GM10266 (cell line): ENCODE results near the gene CCDC187.

Experiments
- DNase-seq: peaks from one replicate; pipeline ENCODE4 v3.0.0; 2012; ENCODE audit errors: extremely low spot score
- TF ChIP-seq, protein P1 (sequence below): IDR thresholded peaks from 2 replicates; pipeline ENCODE4 v1.5.1; 2012; ENCODE audit warnings: mild to moderate bottlenecking, low read depth; ENCODE audit not compliant: control insufficient read depth, insufficient read depth; ENCODE audit errors: missing control alignments

CCDC187 gene

DNA sequence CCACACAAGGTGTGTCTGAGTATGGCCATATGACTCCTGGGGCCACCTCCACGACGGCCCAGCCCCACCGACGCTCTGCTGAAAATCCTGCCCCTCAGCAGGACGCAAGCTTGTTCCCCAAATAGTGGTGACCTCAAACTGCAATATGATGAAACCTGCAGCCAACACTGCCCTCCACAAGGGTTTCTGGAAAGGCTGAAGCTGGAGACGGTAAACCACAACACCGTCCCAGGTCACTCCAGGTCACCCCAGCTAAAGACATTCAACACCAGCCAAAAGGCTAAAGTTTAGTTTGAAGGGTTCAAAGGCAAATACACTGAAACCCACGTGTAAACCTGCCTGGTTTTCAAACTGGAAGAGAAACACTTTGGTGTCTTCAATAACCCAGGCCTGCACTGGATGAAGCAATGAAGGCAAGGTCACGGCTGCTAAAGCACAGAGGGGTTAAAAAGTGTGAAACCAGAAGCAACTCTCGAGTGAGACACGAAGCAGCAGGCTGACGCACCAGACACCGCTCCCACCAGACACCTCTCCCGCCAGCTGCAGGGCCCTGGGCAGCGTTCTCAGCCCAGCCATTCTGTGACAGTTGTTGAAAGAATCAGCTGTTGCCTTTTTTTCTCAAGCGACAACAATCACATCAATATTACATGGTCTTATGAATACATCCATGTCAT is 97.2 kb downstream of the CCDC187 start:
- TF ChIP-seq, protein P1, sequence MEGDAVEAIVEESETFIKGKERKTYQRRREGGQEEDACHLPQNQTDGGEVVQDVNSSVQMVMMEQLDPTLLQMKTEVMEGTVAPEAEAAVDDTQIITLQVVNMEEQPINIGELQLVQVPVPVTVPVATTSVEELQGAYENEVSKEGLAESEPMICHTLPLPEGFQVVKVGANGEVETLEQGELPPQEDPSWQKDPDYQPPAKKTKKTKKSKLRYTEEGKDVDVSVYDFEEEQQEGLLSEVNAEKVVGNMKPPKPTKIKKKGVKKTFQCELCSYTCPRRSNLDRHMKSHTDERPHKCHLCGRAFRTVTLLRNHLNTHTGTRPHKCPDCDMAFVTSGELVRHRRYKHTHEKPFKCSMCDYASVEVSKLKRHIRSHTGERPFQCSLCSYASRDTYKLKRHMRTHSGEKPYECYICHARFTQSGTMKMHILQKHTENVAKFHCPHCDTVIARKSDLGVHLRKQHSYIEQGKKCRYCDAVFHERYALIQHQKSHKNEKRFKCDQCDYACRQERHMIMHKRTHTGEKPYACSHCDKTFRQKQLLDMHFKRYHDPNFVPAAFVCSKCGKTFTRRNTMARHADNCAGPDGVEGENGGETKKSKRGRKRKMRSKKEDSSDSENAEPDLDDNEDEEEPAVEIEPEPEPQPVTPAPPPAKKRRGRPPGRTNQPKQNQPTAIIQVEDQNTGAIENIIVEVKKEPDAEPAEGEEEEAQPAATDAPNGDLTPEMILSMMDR: no peak
- no peak for DNase-seq

DNA sequence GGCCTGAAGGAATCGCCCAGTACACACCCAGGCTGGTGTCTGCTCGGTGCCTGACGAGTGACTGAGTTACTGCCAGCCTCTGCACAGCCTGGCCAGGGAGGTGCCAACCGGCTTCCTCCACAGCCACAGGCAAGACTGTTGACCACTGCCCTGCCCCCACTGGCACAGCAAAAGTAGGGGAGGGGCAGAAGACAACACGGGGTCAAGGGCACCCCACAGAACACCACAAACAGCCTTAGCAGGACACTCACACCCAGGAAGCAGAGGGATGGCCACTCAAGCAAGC is 98.2 kb downstream of the CCDC187 start:
- TF ChIP-seq, protein P1: no peak
- no peak for DNase-seq

DNA sequence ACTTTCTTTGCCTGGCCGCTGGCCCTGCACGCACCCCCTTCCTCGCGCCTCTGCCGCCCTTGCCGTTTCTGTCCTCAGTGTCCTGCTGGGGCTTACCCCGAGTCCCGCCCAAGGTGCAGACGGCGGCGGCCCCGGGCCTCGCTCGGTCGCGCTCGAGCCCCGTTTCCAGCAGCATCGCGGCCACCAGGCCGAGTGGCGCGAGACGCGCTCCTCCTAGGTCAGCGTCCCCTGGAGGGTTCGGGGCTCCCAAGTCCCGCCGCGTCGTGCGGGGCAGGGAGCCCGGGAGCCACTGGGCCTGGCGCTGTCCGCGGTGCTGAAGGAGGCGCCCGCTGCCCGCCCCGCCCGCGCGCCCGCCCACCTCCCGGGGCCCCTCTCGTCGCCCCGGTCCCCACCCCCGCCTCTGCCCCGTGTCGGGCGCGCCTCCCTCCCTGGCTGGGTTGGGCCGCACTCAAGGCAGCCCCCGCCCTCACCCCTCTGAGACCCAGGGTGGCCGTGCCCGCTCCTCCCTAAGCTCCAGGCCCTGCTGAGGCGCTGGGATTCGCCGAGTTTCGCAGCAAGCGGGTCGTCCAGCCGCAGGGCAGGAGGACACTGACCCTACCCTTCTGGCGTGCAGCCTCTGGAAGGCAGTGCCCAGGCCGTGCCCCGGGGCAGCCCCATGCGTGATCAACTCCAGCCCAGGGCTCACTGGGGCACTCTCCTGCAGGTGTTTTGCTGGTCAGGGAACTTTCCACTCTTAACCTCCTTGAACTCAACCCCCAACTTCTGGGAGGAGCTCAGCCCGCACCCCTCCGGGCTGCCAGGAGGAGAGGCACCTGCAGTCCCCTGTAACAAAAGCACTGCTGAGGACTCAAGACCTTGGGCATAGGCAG is 98.8 kb downstream of the CCDC187 start, which contains the start of gene LHX3:
Gene LHX3, minus strand, starts transcription at position 291 of the 869 bp plus-strand sequence. Its CDS starts 116 bp downstream, at position 175.
- DNase-seq: peak; percentile 85
- TF ChIP-seq, protein P1: no peak

DNA sequence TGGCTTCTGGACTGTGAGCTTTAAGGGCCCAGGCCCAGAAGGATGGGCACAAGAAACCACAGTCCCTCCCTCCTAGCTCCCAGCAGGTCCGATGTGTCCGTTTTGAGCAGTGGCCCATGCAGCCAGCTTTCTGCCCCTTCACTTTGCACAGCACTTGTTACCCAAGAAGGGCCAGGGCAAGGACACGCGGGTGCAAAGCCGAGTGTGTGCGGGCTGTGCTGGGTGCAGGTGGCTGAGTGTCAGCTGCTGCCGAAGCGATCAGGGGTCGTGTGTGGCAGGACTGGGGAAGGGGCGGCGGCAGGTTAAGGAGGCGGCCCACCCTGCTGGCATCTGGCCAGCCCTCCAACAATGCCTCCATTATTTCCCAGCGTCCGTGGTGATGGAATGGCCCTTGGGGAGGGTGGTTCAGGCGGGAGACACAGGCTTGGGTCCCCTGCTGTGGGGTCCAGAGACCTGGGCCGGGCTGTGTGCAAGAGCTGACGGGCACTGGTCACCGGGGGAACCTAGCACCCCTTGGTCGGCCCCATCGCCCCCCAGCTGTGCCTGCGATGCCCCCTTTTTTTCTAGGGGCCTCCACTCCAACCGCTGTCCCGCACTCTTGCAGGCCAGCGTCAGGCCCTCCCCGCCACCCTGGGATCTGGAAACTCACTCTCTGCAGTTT is 99.6 kb downstream of the CCDC187 start:
- TF ChIP-seq, protein P1: no peak
- DNase-seq: no peak

DNA sequence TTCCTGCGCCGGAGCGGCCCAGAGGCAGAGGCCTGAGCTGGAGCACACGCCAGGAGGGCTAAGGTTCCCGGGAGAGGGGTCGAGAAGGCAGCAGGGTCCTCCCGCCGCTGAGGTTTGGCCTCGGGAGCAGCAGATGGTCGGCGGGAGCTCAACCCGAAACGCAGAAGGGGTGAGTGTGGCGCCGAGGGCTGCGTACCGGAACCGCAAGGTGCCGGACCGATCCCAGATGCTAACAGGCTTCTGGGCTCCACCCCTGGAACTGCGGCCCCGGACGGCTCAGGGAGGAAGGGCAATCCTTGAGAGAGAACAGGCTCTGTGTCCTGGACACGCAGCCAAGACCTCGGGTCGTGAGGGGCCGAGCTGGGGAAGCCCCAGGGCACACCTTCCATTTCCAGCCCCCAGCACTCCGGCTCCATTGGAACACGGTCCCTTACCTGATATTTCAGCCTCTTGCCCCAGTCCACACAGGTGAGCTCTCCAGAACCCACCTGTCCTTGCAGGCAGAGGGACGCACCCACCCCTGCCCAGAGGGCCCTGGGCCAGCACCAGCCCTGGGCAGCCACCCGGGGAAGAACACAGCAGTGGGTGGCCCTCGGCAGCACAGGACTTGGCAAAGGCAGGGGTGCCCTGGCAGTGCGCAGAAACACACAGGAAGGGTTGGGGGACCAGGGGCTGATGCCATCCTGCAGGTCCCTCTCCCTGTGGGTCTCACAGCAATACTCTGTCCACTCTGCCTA is 100.3 kb downstream of the CCDC187 start:
- TF ChIP-seq, protein P1: no peak

DNA sequence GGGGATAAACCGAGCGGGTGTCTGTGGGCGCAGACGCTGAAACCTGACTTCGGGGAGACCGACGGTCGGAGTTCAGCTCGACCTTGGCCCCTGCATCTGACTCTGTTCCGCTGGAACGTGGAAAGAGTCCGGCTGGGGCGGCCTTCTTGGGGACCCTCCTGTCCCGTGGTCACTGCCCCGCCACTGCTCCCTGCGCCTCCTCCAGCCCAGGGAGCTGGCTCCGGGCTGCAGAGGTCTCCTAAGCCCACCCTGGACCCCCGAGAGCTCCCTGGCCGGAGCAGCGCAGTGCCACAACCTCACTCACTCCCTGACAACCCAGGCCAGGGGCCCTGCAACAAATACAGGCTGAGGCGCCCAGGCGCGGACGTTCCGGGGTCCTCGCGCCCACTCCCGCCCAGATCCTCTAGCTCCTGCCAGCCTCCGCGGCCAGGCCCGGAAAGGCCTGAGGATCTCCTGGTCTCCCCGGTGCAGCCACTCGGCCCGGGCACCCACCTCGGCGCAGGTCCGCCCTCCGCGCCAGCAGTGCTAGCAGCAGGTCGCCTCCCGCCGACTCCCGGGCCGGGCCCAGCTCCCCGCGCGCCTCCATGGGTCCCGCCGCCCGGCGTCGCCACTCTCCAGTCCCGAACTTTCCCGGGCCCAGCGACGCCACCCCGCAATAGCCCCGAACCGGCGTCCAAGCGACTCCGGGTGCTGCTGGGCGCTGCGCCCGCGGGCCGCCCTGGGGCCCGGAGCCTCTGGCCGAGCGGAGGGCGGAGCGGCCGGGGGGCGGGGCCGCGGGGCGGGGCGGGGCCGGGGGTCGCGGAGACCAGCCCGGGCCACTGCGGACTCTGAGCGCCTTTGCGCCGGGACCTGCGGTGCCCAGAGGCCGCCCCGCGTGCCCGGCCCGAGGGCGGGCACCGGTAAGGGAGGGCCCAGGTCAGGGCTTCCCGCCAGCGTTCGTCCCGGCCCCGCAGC is 101.2 kb downstream of the CCDC187 start:
- no peak for DNase-seq
- TF ChIP-seq, protein P1: no peak

More for the DNA sequence above, 100.3 kb downstream of the CCDC187 start:
- no peak for DNase-seq
